ENCODE results near the gene RXRA.

DNA sequence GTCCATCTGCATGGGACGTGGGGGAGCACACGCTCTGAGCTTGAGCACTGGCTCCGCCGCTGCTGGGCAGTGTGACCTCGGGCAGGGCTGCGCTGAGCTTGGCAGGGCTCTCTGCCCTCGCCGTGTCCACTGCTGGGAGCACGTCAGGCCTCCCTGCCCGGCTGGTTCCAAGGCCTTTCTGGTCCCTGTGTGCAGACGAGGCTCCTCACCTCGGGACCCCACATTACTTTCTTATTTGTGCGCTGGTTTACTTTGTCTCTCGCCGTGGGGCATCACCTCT, 43.9 kb downstream of the RXRA start:
- TF ChIP-seq, protein P1, sequence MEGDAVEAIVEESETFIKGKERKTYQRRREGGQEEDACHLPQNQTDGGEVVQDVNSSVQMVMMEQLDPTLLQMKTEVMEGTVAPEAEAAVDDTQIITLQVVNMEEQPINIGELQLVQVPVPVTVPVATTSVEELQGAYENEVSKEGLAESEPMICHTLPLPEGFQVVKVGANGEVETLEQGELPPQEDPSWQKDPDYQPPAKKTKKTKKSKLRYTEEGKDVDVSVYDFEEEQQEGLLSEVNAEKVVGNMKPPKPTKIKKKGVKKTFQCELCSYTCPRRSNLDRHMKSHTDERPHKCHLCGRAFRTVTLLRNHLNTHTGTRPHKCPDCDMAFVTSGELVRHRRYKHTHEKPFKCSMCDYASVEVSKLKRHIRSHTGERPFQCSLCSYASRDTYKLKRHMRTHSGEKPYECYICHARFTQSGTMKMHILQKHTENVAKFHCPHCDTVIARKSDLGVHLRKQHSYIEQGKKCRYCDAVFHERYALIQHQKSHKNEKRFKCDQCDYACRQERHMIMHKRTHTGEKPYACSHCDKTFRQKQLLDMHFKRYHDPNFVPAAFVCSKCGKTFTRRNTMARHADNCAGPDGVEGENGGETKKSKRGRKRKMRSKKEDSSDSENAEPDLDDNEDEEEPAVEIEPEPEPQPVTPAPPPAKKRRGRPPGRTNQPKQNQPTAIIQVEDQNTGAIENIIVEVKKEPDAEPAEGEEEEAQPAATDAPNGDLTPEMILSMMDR (IDR thresholded peaks at IDR 0.05), result no peak
- TF ChIP-seq POLR2A (IDR thresholded peaks at IDR 0.05), result no peak
